Epithelial cell of esophagus (primary cell): ENCODE results near the gene SENP5.

Experiments
- DNase-seq: peaks from one replicate; pipeline ENCODE4 v3.0.0; 2010; ENCODE audit warnings: low read depth
- H3K4me3 ChIP-seq: 2 replicates; pipeline ENCODE4 v1.5.1; 2011; ENCODE audit warnings: mild to moderate bottlenecking, low read length, control low read depth
- CTCF ChIP-seq: IDR thresholded peaks from 2 replicates; pipeline ENCODE4 v1.5.1; 2011; ENCODE audit warnings: low read depth, mild to moderate bottlenecking, low read length, control low read depth, inconsistent platforms; ENCODE audit not compliant: insufficient read depth; ENCODE audit errors: missing control alignments

The SENP5 gene

GRCh38 chr3:196902296-196902695 is 34.6 kb downstream of the SENP5 start:
- no peak for TF ChIP-seq CTCF
- H3K4me3 ChIP-seq: no peak overlapping the region
- no peak for DNase-seq

DNA sequence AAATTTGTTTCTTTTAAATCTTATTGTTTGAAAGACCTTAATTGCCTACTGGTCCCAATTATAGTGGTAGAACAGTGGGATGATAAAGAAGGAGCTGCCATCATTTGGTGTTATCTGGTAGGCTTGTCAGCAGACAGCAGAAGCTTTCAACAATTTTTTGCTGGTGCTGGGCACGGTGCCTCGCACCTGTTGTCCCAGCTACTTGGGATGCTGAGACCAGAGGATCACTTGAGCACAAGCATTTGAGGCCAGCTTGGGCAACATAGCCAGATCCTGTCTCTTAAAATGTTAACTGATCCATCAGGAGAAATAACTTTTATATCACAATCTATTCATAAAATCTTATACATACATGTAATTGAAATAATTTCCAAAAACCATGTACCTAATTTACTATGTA is 36.0 kb downstream of the SENP5 start:
- no peak for DNase-seq
- TF ChIP-seq CTCF: no peak
- H3K4me3 ChIP-seq: no peak overlapping the region

GRCh38 chr3:196914866-196915265 is 47.1 kb downstream of the SENP5 start:
- no peak for TF ChIP-seq CTCF
- H3K4me3 ChIP-seq: no peak overlapping the region
- DNase-seq: no peak

- no peak overlapping the region for H3K4me3 ChIP-seq
- no peak for TF ChIP-seq CTCF
- no peak for DNase-seq
Measured at GRCh38 chr3:196915375-196915774, 47.7 kb downstream of the SENP5 start.

GRCh38 chr3:196916221-196916620 is 48.5 kb downstream of the SENP5 start:
- H3K4me3 ChIP-seq: no peak overlapping the region
- TF ChIP-seq CTCF: no peak
- DNase-seq: no peak

DNA sequence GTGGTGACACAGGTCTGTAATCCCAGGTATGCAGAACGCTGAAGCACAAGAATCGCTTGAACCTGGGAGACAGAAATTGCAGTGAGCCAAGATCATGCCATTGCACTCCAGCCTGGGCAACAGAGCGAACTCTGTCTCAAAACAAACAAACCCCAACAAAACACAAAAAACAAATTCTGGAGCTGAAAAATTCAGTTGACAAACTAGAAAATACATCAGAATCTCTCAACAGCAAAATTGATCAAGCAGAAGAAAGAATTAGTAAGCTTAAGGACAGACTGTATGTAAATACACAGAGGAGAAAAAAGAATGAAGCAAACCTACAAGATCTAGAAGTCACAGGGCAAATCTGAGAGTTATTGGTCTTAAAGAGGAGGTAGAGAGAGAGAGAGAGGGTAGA is 49.3 kb downstream of the SENP5 start:
- TF ChIP-seq CTCF: no peak
- DNase-seq: no peak
- H3K4me3 ChIP-seq: no peak overlapping the region

GRCh38 chr3:196918968-196919367 is 51.2 kb downstream of the SENP5 start:
- no peak for TF ChIP-seq CTCF

More at GRCh38 chr3:196918968-196919367, 51.2 kb downstream of the SENP5 start:
- H3K4me3 ChIP-seq: no peak overlapping the region
- no peak for DNase-seq
